HCT116 (cell line): Measurements from ENCODE around the gene NOS3. TPM values are rescaled to one million over a fixed set of nuclear protein-coding genes. Genes with fewer than 3 reads are reported as not detected.

Experiments
- ATAC-seq: fragments of 200-7000 bp; cut with Tn5 transposase; 2 replicates; pipeline ENCODE4 v1.9.1; 2020; ENCODE audit warnings: mild to moderate bottlenecking, moderate library complexity
- BruUV-seq: library from RNA; stranded (reverse); fragments of 400-500 nt; replicated peaks from 2 replicates; lab custom pipeline; 2021; lab: Mats Ljungman, UMichigan
- CTCF ChIA-PET: fragments of 300-600 bp; sonication (Branson Sonifier 250); formaldehyde crosslinking; loops from one replicate; lab custom pipeline; 2021; ENCODE audit warnings: antibody characterized with exemption; lab: Charles Lee
- POLR2A ChIA-PET: fragments of 300-600, 350-600 bp; sonication (Branson Sonifier 250); formaldehyde crosslinking; loops from one replicate; lab custom pipeline; 2021; ENCODE audit warnings: antibody characterized with exemption; lab: Charles Lee
- RAD21 ChIA-PET, 2 experiments: fragments of 300-600 bp; sonication (Branson Sonifier 250); formaldehyde crosslinking; loops; one replicate each; lab custom pipeline; 2023; ENCODE audit warnings: low total read pairs in 2 of 2; ENCODE audit not compliant: uncharacterized antibody in 2 of 2, unreplicated experiment in 2 of 2, low non-redundant PET in 1 of 2; lab: Charles Lee
- DNase-seq: peaks from one replicate; pipeline ENCODE4 v3.0.0-alpha.2; 2010; ENCODE audit warnings: low read depth, low spot score
- H2AFZ ChIP-seq: fragments of 200-600 bp; shearing (Covaris generic), sonication (generic); 2 replicates; pipeline ENCODE4 v1.6.1; 2017; ENCODE audit warnings: low read depth, mixed run types, mixed read lengths, antibody characterized with exemption, low read length; ENCODE audit not compliant: poor library complexity, severe bottlenecking
- H3K27ac ChIP-seq: 2 replicates; pipeline ENCODE4 v1.5.1; 2012; ENCODE audit warnings: low read depth, low read length
- H3K27me3 ChIP-seq: fragments of 200-600 bp; sonication (generic); 2 replicates; pipeline ENCODE4 v1.6.1; 2016; ENCODE audit warnings: mixed run types, low read length, mixed read lengths; ENCODE audit not compliant: insufficient read depth
- H3K36me3 ChIP-seq, 2 experiments: fragments of 200-500 bp in 1 of 2; fragments of 200-600 bp in 1 of 2; sonication (Bioruptor generic) in 1 of 2; sonication (generic) in 1 of 2; 2 replicates each; pipeline versions ENCODE4 v1.5.1 to v1.6.1; 2014 to 2016; ENCODE audit warnings: low read length in 2 of 2, inconsistent platforms in 1 of 2, mixed read lengths in 1 of 2, mixed run types in 1 of 2; ENCODE audit not compliant: insufficient read depth in 2 of 2, control insufficient read depth in 1 of 2
- H3K4me1 ChIP-seq, 2 experiments: fragments of 200-600 bp in 1 of 2; sonication (generic) in 1 of 2; 2 replicates each; pipeline versions ENCODE4 v1.5.1 to v1.6.1; 2012 to 2017; ENCODE audit warnings: low read length in 2 of 2, inconsistent platforms in 1 of 2, mild to moderate bottlenecking in 1 of 2, mixed read lengths in 1 of 2, mixed run types in 1 of 2, moderate library complexity in 1 of 2; ENCODE audit not compliant: insufficient read depth in 2 of 2, control insufficient read depth in 1 of 2
- H3K4me2 ChIP-seq: fragments of 200-600 bp; sonication (generic); 2 replicates; pipeline ENCODE4 v1.6.1; 2017; ENCODE audit warnings: mixed run types, low read length, mixed read lengths
- H3K4me3 ChIP-seq, 2 experiments: fragments of 200-600 bp in 1 of 2; sonication (generic) in 1 of 2; replicated peaks in 1 of 2; 2 replicates each; pipeline ENCODE4 v1.5.1; 2011 to 2016; ENCODE audit warnings: low read length in 2 of 2, control low read depth in 1 of 2, low read depth in 1 of 2, mild to moderate bottlenecking in 1 of 2, mixed read lengths in 1 of 2, mixed run types in 1 of 2
- H3K79me2 ChIP-seq: fragments of 200-600 bp; sonication (generic); 2 replicates; pipeline ENCODE4 v1.6.1; 2017; ENCODE audit warnings: mild to moderate bottlenecking, mixed run types, low read length, moderate library complexity, mixed read lengths; ENCODE audit not compliant: insufficient read depth
- H3K9ac ChIP-seq: fragments of 200-600 bp; sonication (generic); 2 replicates; pipeline ENCODE4 v1.6.1; 2016; ENCODE audit warnings: low read length, mixed read lengths
- H3K9me2 ChIP-seq: fragments of 200-600 bp; sonication (generic), shearing (Covaris generic); 2 replicates; pipeline ENCODE4 v1.6.1; 2017; ENCODE audit warnings: mixed run types, mild to moderate bottlenecking, moderate library complexity; ENCODE audit not compliant: insufficient read depth
- H3K9me3 ChIP-seq, 2 experiments: fragments of 200-500 bp in 1 of 2; fragments of 200-600 bp in 1 of 2; sonication (Bioruptor generic) in 1 of 2; sonication (generic) in 1 of 2; 2 replicates each; pipeline ENCODE4 v1.6.1; 2014 to 2017; ENCODE audit warnings: low read length in 2 of 2, mixed read lengths in 2 of 2, inconsistent platforms in 1 of 2, low read depth in 1 of 2, mild to moderate bottlenecking in 1 of 2, mixed run types in 1 of 2, moderate library complexity in 1 of 2; ENCODE audit not compliant: control insufficient read depth in 1 of 2, insufficient read depth in 1 of 2
- H4K20me1 ChIP-seq: fragments of 200-600 bp; sonication (generic), shearing (Covaris generic); 2 replicates; pipeline ENCODE4 v1.6.1; 2017; ENCODE audit warnings: mixed run types, mild to moderate bottlenecking, moderate library complexity; ENCODE audit not compliant: insufficient read depth
- ATF3 ChIP-seq: IDR thresholded peaks from 2 replicates; pipeline ENCODE4 v1.6.1; 2012
- CBX3 ChIP-seq: IDR thresholded peaks from 2 replicates; pipeline ENCODE4 v1.6.1; 2012; ENCODE audit warnings: low read depth
- CEBPB ChIP-seq: IDR thresholded peaks from 2 replicates; pipeline ENCODE4 v1.6.1; 2012; ENCODE audit warnings: low read depth
- ELF1 ChIP-seq: IDR thresholded peaks from 2 replicates; pipeline ENCODE4 v1.6.1; 2012; ENCODE audit warnings: low read depth, borderline replicate concordance
- EZH2 ChIP-seq: fragments of 200-600 bp; sonication (generic); IDR thresholded peaks from 2 replicates; pipeline ENCODE4 v1.6.1; 2017; ENCODE audit warnings: antibody characterized with exemption, mixed run types
- EZH2phosphoT487 ChIP-seq: fragments of 200-600 bp; IDR thresholded peaks from 2 replicates; pipeline ENCODE4 v1.6.1; 2018; ENCODE audit warnings: antibody characterized with exemption, borderline replicate concordance
- JUND ChIP-seq: IDR thresholded peaks from 2 replicates; pipeline ENCODE4 v1.6.1; 2012
- MAX ChIP-seq: IDR thresholded peaks from 2 replicates; pipeline ENCODE4 v1.6.1; 2012
- POLR2A ChIP-seq: IDR thresholded peaks from 2 replicates; pipeline ENCODE4 v1.7.0; 2011; ENCODE audit warnings: borderline replicate concordance; ENCODE audit not compliant: insufficient read depth, insufficient read length; ENCODE audit errors: extremely low read depth
- RAD21 ChIP-seq: IDR thresholded peaks from 2 replicates; pipeline ENCODE4 v1.6.1; 2012; ENCODE audit warnings: low read depth, mild to moderate bottlenecking
- REST ChIP-seq: IDR thresholded peaks from 2 replicates; pipeline ENCODE4 v1.6.1; 2012; ENCODE audit warnings: low read depth
- SIN3A ChIP-seq: IDR thresholded peaks from 2 replicates; pipeline ENCODE4 v1.6.1; 2012; ENCODE audit warnings: low read depth
- SP1 ChIP-seq: IDR thresholded peaks from 2 replicates; pipeline ENCODE4 v1.6.1; 2012; ENCODE audit warnings: low read depth
- YY1 ChIP-seq: IDR thresholded peaks from 2 replicates; pipeline ENCODE4 v1.6.1; 2011; ENCODE audit warnings: low read length, low read depth, moderate library complexity, mild to moderate bottlenecking; ENCODE audit not compliant: insufficient replicate concordance; ENCODE audit errors: extremely low read depth
- ZBTB33 ChIP-seq: IDR thresholded peaks from 2 replicates; pipeline ENCODE4 v1.6.1; 2011; ENCODE audit warnings: mild to moderate bottlenecking, low read length, moderate library complexity; ENCODE audit not compliant: insufficient replicate concordance; ENCODE audit errors: extremely low read depth
- ZFX ChIP-seq: fragments of 450-650 bp; IDR thresholded peaks from 2 replicates; pipeline ENCODE4 v1.6.1; 2017
- ZNF274 ChIP-seq: fragments of 200-500 bp; sonication (Bioruptor generic); IDR thresholded peaks from 2 replicates; pipeline ENCODE4 v1.6.1; 2014; ENCODE audit warnings: mild to moderate bottlenecking, low read depth, low read length, inconsistent platforms
- intact Hi-C: fragments of 100-400 bp; cut with micrococcal nuclease; formaldehyde crosslinking; loops from 2 replicates; pipeline ENCODE4 v1.10.0; 2022
- total RNA-seq: library from RNA; stranded (reverse); gene quantifications from one replicate; pipeline ENCODE4 v1.2.1, GENCODE V29; 2021; ENCODE audit not compliant: unreplicated experiment

NOS3 gene
- total RNA-seq, 1 experiment from 2014 or later: 35.8 TPM

- Histone ChIP-seq H3K4me2 (no peak overlapping the region), H2AFZ (no peak overlapping the region), H3K36me3 (no peaks in the 10 kb centered on the region), H3K4me3 (no peak overlapping the region), H3K9me3 (no peaks in the 10 kb centered on the region), H3K9me2 (no peaks in the 10 kb centered on the region), H3K27ac (no peak overlapping the region), H3K27me3 (no peaks in the 10 kb centered on the region), H4K20me1 (no peaks in the 10 kb centered on the region), H3K4me1 (peaks cover 3 to 11% of the 10 kb centered on the region in 2 experiments; a peak in 1 of 4 replicates), H3K9ac (no peak overlapping the region), H3K79me2 (no peaks in the 10 kb centered on the region)
- ChIA-PET POLR2A (no interaction called here), RAD21 (no interaction called here), CTCF (interaction anchor here (1.2 kb wide), 1 partner anchor 18 kb away, joined by 4 read pairs; no protein-coding TSS in a partner anchor)
- ATAC-seq (no peak), DNase-seq (no peak)
- BruUV-seq: no TSS peak
- TF ChIP-seq CEBPB (no peak), ELF1 (no peak), SP1 (no peak), YY1 (no peak), ZNF274 (no peak), ZBTB33 (no peak), JUND (no peak), ZFX (no peak), REST (no peak), EZH2phosphoT487 (no peak), ATF3 (no peak), RAD21 (no peak), EZH2 (no peak), POLR2A (no peak), SIN3A (no peak), MAX (no peak), CBX3 (no peak)
- intact Hi-C loops: no loop called here
Measured at GRCh38 chr7:150945171-150945852, 45.5 kb upstream of the NOS3 start.
